Fibroblast of pulmonary artery (primary cell): ENCODE results near the gene SLC11A1.

Experiments used
- DNase-seq: peaks from one replicate; pipeline ENCODE4 v3.0.0-alpha.2; 2010; ENCODE audit warnings: low read depth
- H3K4me3 ChIP-seq: replicated peaks from 2 replicates; pipeline ENCODE4 v1.5.1; 2011; ENCODE audit warnings: low read depth, mild to moderate bottlenecking, control low read depth, low read length, moderate library complexity
- CTCF ChIP-seq: IDR thresholded peaks from 2 replicates; pipeline ENCODE4 v1.5.1; 2011; ENCODE audit warnings: mild to moderate bottlenecking, control low read depth, low read length, inconsistent platforms; ENCODE audit errors: missing control alignments

Gene SLC11A1

GRCh38 chr2:218392891-218393462 is 10.9 kb downstream of the SLC11A1 start:
- no peak for TF ChIP-seq CTCF
- no peak overlapping the region for H3K4me3 ChIP-seq
- no peak for DNase-seq

- no peak overlapping the region for H3K4me3 ChIP-seq
- no peak for TF ChIP-seq CTCF
- no peak for DNase-seq
These were observed 11.7 kb downstream of the SLC11A1 start for GRCh38 chr2:218393750-218394290.

- DNase-seq, result no peak
- H3K4me3 ChIP-seq, result no peak overlapping the region
These were observed 12.4 kb downstream of the SLC11A1 start for GRCh38 chr2:218394298-218395089.

GRCh38 chr2:218395090-218395444 is 13.0 kb downstream of the SLC11A1 start:
- no peak overlapping the region for H3K4me3 ChIP-seq
- DNase-seq, result no peak

More at GRCh38 chr2:218394298-218395089, 12.4 kb downstream of the SLC11A1 start:
- TF ChIP-seq CTCF, result no peak

GRCh38 chr2:218395456-218395825 is 13.4 kb downstream of the SLC11A1 start:
- peak overlapping the region; percentile 48 for H3K4me3 ChIP-seq
- TF ChIP-seq CTCF, result no peak
- no peak for DNase-seq

More at GRCh38 chr2:218395090-218395444, 13.0 kb downstream of the SLC11A1 start:
- no peak for TF ChIP-seq CTCF

GRCh38 chr2:218395826-218396687 is 14.0 kb downstream of the SLC11A1 start:
- TF ChIP-seq CTCF, result peak; percentile 49
- peak; percentile 98 for DNase-seq
- H3K4me3 ChIP-seq, result peak overlapping the region; percentile 80
